GM12872 (cell line): ENCODE results near the gene CRTC1.

Source experiments
- TF ChIP-seq, protein P1 (sequence below): IDR thresholded peaks from 3 replicates; pipeline ENCODE4 v1.5.1; 2011; ENCODE audit warnings: low read depth, mild to moderate bottlenecking, low read length, moderate library complexity; ENCODE audit not compliant: insufficient read depth

Gene CRTC1

DNA sequence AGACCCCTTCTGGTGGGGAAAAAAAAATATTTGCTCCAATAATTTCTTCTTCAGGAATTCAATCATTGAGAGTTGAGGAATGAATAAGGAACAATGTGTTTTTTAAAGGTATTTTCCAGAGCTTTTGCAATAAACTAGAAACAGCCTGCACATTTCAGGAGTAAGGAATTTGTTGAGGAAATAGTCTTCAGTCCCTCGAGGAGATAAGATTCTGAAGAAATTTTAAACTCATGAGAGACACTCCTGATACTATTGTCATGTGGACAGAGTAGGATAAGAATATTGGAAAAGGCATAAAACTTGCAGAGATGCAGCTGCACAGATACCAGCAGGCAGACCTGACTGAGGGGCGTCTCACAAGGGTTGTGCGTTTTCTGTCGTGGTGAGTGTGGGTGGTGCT lies 71.0 kb downstream of the CRTC1 start:
- TF ChIP-seq, protein P1, sequence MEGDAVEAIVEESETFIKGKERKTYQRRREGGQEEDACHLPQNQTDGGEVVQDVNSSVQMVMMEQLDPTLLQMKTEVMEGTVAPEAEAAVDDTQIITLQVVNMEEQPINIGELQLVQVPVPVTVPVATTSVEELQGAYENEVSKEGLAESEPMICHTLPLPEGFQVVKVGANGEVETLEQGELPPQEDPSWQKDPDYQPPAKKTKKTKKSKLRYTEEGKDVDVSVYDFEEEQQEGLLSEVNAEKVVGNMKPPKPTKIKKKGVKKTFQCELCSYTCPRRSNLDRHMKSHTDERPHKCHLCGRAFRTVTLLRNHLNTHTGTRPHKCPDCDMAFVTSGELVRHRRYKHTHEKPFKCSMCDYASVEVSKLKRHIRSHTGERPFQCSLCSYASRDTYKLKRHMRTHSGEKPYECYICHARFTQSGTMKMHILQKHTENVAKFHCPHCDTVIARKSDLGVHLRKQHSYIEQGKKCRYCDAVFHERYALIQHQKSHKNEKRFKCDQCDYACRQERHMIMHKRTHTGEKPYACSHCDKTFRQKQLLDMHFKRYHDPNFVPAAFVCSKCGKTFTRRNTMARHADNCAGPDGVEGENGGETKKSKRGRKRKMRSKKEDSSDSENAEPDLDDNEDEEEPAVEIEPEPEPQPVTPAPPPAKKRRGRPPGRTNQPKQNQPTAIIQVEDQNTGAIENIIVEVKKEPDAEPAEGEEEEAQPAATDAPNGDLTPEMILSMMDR, result no peak

DNA sequence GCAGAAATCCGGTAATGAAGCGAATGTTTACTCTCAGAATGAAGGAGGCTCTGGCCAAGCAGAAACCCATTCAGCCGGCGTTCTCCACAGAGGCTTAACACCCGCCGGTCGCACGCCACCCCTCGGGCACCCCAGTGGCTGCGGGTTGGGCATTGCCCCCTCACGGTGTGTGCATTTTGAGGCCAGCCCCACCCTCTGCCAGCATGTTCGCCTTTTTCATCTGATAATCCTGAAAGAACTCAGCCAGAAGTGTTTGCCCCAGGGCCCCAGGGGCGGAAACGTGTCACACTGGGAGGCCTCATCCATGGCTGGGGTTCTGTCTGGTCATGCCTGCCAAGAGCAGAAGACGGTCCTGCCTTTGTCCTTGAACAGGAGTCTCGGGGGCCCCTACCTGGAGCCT lies 73.4 kb downstream of the CRTC1 start:
- TF ChIP-seq, protein P1, result no peak

DNA sequence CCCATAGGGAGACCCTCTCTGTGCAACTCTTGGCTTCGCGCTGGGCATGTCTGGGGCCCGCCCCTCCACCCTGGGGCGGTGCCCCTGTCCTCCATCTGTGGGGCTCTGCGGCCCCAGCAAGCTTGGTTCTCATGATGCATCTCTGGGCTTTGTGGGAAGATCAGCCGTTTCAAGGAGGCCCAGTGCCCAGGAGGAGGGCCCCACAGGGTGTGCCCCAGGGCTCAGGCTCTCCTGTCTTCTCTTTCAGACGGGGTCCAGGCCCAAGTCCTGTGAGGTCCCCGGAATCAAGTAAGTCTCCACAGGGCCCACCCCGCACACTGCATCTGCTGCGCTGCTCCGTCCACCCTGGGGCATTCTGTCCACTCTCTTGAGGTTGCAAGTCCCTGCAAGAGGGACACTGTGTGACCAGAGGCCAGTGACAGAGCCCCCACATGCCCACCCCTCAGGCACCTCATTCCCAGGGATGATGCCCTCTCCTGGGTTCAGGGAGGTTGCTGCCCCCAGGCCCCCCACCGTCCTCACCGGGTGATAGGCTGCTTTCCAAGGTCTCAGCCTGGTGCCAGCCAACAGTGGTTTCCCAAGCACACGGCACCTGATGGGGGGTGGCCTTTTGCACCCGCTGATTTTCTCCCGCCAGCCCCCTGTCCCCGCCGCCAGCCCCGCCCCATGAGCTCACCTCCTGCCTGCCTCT lies 76.0 kb downstream of the CRTC1 start:
- TF ChIP-seq, protein P1, result no peak

DNA sequence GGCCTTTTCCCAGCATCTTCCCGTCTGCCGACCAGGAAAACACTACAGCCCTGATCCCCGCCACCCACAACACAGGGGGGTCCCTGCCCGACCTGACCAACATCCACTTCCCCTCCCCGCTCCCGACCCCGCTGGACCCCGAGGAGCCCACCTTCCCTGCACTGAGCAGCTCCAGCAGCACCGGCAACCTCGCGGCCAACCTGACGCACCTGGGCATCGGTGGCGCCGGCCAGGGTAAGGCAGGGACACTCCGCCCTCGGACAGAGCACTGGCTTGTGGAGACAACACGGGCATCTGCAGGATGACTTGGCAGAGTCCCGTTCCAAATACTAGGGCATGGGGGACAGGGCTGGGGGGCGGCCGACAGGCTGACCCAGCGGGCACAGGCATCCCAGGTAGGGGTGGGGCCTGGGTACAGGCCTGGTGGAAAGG lies 76.5 kb downstream of the CRTC1 start:
- TF ChIP-seq, protein P1, result no peak

DNA sequence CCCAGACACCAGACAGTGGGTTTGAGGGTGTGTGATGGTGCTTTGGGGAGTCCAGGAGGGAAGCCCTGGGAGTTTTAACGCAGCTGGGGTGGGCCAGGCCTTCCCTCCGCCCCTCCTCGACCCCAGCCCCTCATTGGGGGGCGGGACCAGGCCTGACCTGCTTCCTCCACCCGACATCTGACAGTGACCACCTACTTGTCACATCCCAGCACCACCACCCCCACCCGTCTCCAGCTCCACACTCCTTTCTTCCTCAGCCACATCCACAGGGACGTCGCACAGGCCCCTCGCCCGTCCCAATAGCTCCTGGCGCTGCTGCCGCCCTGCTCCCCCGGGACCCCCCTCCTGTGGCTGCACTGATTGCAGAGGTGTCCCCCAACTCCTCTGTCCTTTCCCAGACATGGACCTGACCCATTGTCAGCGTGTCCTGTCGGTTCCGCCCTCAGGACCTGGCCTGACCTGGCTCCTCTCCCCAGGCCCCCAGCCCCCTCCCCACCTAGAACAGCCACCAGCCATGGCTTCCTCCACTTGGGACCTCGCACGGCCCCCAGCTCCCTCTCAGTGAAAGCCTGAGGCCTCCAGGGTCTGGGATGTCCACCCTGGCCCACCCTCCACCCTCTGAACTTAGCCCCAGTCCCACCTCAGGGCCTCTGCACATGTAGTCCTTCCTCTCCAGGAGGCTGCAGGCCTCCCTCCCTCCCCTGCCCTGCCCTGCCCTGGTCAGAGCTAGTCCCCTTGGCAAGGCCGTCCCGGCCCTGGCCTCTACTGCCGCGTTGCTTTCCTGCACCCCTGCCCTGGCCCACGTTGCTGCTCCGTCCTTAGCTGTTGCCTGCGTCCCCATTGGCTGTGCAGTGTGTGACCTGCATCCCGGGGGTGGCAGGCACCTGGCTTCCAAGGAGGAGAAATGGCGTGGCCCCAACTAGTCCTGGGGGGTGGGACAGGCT lies 77.2 kb downstream of the CRTC1 start:
- TF ChIP-seq, protein P1, result no peak

DNA sequence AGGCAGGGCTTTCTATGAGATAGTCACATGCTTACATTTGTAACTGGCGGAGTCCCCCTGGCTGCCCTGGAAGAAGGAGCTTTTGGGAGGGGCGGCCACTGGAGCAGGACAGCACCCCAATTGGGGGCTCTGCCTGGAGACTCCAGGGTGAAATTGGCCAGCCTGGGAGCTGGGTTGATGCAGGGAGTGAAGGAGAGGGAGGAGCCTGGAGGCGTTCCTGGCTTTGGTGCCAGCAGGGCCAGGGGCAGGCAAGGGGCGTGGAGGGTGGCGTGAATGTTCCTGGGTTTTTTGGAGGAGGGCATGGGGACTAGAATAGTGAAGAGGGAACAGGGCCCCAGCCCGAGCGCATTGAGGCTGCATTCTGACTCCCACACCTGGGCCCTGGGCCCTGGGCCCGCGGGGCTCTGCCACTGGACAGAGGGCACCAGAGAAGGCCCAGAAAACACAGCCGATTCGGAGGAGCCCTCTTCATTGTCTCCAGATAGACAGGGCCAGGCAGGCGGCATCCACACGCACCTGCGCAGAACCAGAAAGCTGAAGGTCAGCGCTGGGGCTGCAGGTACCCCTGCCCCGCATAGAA lies 78.1 kb downstream of the CRTC1 start:
- TF ChIP-seq, protein P1, result no peak
